GM12801 (cell line): ENCODE results near the gene ADIPOQ.

Experiments used
- CTCF ChIP-seq: IDR thresholded peaks from one replicate; pipeline ENCODE4 v1.5.1; 2011; ENCODE audit warnings: control low read depth; ENCODE audit not compliant: insufficient read length; ENCODE audit errors: extremely low read depth

The ADIPOQ gene

GRCh38 chr3:186810336-186810996 is 32.0 kb upstream of the ADIPOQ start:
- no peak for TF ChIP-seq CTCF

- no peak for TF ChIP-seq CTCF
Observed at GRCh38 chr3:186814100-186814499, 28.4 kb upstream of the ADIPOQ start.

GRCh38 chr3:186815435-186815834 is 27.1 kb upstream of the ADIPOQ start:
- TF ChIP-seq CTCF: no peak

GRCh38 chr3:186818516-186818915 is 24.0 kb upstream of the ADIPOQ start:
- TF ChIP-seq CTCF: no peak

- TF ChIP-seq CTCF: no peak
Observed at GRCh38 chr3:186818956-186819355, 23.6 kb upstream of the ADIPOQ start.

GRCh38 chr3:186821429-186822387 is 20.8 kb upstream of the ADIPOQ start:
- TF ChIP-seq CTCF: no peak

- TF ChIP-seq CTCF: no peak
Observed at GRCh38 chr3:186823386-186823785, 19.1 kb upstream of the ADIPOQ start.
